Ovary (tissue), 9 donors: ENCODE results near the gene RNLS. TPM values are rescaled to one million over a fixed set of nuclear protein-coding genes. Genes with fewer than 3 reads are reported as not detected.

ENCODE experiments used
- DNase-seq, 5 donors: peaks; one replicate each; pipeline ENCODE4 v3.0.0-alpha.2; 2019 to 2020
- H3K27ac ChIP-seq, 2 donors: fragments of 200-600 bp; one replicate each; pipeline versions ENCODE4 v1.5.1 to v1.8.0; 2019 to 2022
- H3K27me3 ChIP-seq: fragments of 200-600 bp; one replicate; pipeline ENCODE4 v1.8.0; 2022
- H3K36me3 ChIP-seq: fragments of 200-600 bp; sonication (generic); one replicate; pipeline ENCODE4 v1.5.1; 2019
- H3K4me1 ChIP-seq: one replicate; pipeline ENCODE4 v1.8.1; 2013; ENCODE audit warnings: mild to moderate bottlenecking, moderate library complexity; ENCODE audit not compliant: insufficient read depth
- H3K4me3 ChIP-seq: fragments of 200-600 bp; sonication (generic); one replicate; pipeline ENCODE4 v1.5.1; 2017
- H3K9me3 ChIP-seq, 2 donors: fragments of 200-600 bp in 1 of 2; sonication (generic) in 1 of 2; one replicate each; pipeline versions ENCODE4 v1.5.1 to v1.8.1; 2013 to 2019; ENCODE audit warnings: mild to moderate bottlenecking in 1 of 2, moderate library complexity in 1 of 2
- CTCF ChIP-seq, 3 donors: fragments of 450-650 bp in 2 of 3; fragments of 200-600 bp in 1 of 3; IDR thresholded peaks; one replicate each; pipeline versions ENCODE4 v1.5.1 to v1.8.0; 2016 to 2022; ENCODE audit warnings: antibody characterized with exemption in 3 of 3, mild to moderate bottlenecking in 1 of 3
- EP300 ChIP-seq: sonication (generic); formaldehyde crosslinking; IDR thresholded peaks from one replicate; pipeline ENCODE4 v1.6.1; 2017; ENCODE audit warnings: antibody characterized with exemption
- POLR2A ChIP-seq: fragments of 450-650 bp; IDR thresholded peaks from one replicate; pipeline ENCODE4 v1.6.1; 2017; ENCODE audit warnings: antibody characterized with exemption, mild to moderate bottlenecking, moderate library complexity
- WGBS, 3 donors: extraction: QIAGEN DNeasy Blood & Tissue Kit in 1 of 3; methylation state at CpG; one replicate each; pipeline versions ENCODE4 v1.1.5 to v1.1.7; 2013 to 2017; 5-methylcytosine and 5-hydroxymethylcytosine counted together
- intact Hi-C, 4 donors: fragments of 100-400 bp; cut with DNase I; formaldehyde crosslinking; loops; one replicate each; pipeline versions ENCODE4 v1.11.0 to v1.15.1; 2022 to 2023
- polyA plus RNA-seq, 2 donors: library from polyadenylated mRNA; stranded (reverse); fragments of 200-250 nt in 1 of 2; fragments of 350-450 nt in 1 of 2; fragmentation: Illumina TruSeq in 1 of 2; extraction: RNeasy Lipid Tissue Mini Kit (QIAGEN cat#74804) in 1 of 2; gene quantifications; one replicate each; pipeline ENCODE4 v1.2.3, GENCODE V29; 2013 to 2014
- total RNA-seq, 7 donors: library from RNA; depleted of rRNA in 2 of 7; stranded (reverse); fragments of >200 nt in 2 of 7; fragmentation: NEBNext Ultra II Directional in 3 of 7; extraction: Animal tissue kit (Norgen Biotek cat#: 25700) in 3 of 7; gene quantifications; one replicate each; pipeline versions ENCODE4 v1.1.0 to v1.2.4, GENCODE V29; 2016 to 2023
- donor health status: DM: no; HTN: no; CAD: no; lungs with moderate emphysema.
- donor health status: DM: no; HTN: no; CAD: no.
- donor health status: Bipolar disorder and iron deficiency.
- donor health status: DM: yes; HTN: yes; CAD: no.
- donor health status: DM: no; HTN: no; CAD: no.
- donor health status: DM: yes; HTN: yes; CAD: no.

RNLS gene
- total and polyA plus RNA-seq, 9 donors = 7.5 to 21.9 (median 11.8) TPM

- no peaks in the 10 kb centered on the region for H3K27me3 ChIP-seq
- H3K27ac ChIP-seq = peak overlapping the region in 1 of 2 donors; percentile 31
- H3K4me1 ChIP-seq = peaks cover 2% of the 10 kb centered on the region
- H3K9me3 ChIP-seq = no peaks in the 10 kb centered on the region
- no peaks in the 10 kb centered on the region for H3K36me3 ChIP-seq
- 36 to 53% (median 39%) methylated on average over 5 of the region's 5 CpGs for WGBS, 3 donors
- no peak for DNase-seq
- H3K4me3 ChIP-seq = no peak overlapping the region
- intact Hi-C loops = loop anchor here in 1 of 4 donors (10.0 kb wide), 1 partner anchor 66 kb away; no protein-coding TSS in a partner anchor
- TF ChIP-seq EP300 = peak; percentile 20
- TF ChIP-seq POLR2A = no peak
- TF ChIP-seq CTCF (IDR thresholded peaks at IDR 0.05) = no peak
Measured at GRCh38 chr10:88541116-88541626, 41.9 kb downstream of the RNLS start.

GRCh38 chr10:88540351-88540750 is 42.8 kb downstream of the RNLS start:
- no peaks in the 10 kb centered on the region for H3K27me3 ChIP-seq
- no peak for TF ChIP-seq EP300
- no peak for TF ChIP-seq POLR2A
- no peak for TF ChIP-seq CTCF (IDR thresholded peaks at IDR 0.05)
- H3K4me3 ChIP-seq = no peak overlapping the region
- H3K36me3 ChIP-seq = no peaks in the 10 kb centered on the region
- no peaks in the 10 kb centered on the region for H3K9me3 ChIP-seq
- peaks cover 2% of the 10 kb centered on the region for H3K4me1 ChIP-seq
- WGBS, 3 donors = 12 to 25% (median 19%) methylated on average over 1 of the region's 1 CpG
- intact Hi-C loops = loop anchor here in 1 of 4 donors (10.0 kb wide), 1 partner anchor 66 kb away; no protein-coding TSS in a partner anchor
- DNase-seq = no peak
- no peak overlapping the region for H3K27ac ChIP-seq

GRCh38 chr10:88538048-88538447 is 45.1 kb downstream of the RNLS start:
- H3K4me1 ChIP-seq = peaks cover 2% of the 10 kb centered on the region
- no peaks in the 10 kb centered on the region for H3K9me3 ChIP-seq
- TF ChIP-seq CTCF (IDR thresholded peaks at IDR 0.05) = no peak
- TF ChIP-seq POLR2A = no peak
- TF ChIP-seq EP300 = peak; percentile 22
- no peaks in the 10 kb centered on the region for H3K27me3 ChIP-seq
- H3K36me3 ChIP-seq = no peaks in the 10 kb centered on the region
- no peak overlapping the region for H3K4me3 ChIP-seq
- no peak for DNase-seq
- intact Hi-C loops = no loop called here
- WGBS, 3 donors = 8 to 15% (median 9%) methylated on average over 2 of the region's 2 CpGs
- H3K27ac ChIP-seq = no peak overlapping the region

- DNase-seq = no peak
- H3K9me3 ChIP-seq = no peaks in the 10 kb centered on the region
- peaks cover 2% of the 10 kb centered on the region for H3K4me1 ChIP-seq
- no peak overlapping the region for H3K27ac ChIP-seq
- intact Hi-C loops = no loop called here
- 61 to 63% (median 62%) methylated on average over 2 of the region's 2 CpGs for WGBS, 3 donors
- no peaks in the 10 kb centered on the region for H3K27me3 ChIP-seq
- no peak overlapping the region for H3K4me3 ChIP-seq
- H3K36me3 ChIP-seq = no peaks in the 10 kb centered on the region
- TF ChIP-seq EP300 (no peak), POLR2A (no peak), CTCF (IDR thresholded peaks at IDR 0.05) (no peak)
Measured at GRCh38 chr10:88537322-88537721, 45.8 kb downstream of the RNLS start.
